PC-3 (cell line): ENCODE data around the gene TBC1D5. TPM values are rescaled to one million over a fixed set of nuclear protein-coding genes. Genes with fewer than 3 reads are reported as not detected.

Source experiments
- ATAC-seq: fragments of 200-7000 bp; cut with Tn5 transposase; 2 replicates; pipeline ENCODE4 v1.9.1; 2020; ENCODE audit warnings: mild to moderate bottlenecking, moderate library complexity
- BruUV-seq: library from RNA; stranded (reverse); fragments of 400-500 nt; replicated peaks from 2 replicates; lab custom pipeline; 2021; lab: Mats Ljungman, UMichigan
- CTCF ChIA-PET: fragments of 300-600 bp; sonication (Branson Sonifier 250); formaldehyde crosslinking; loops from one replicate; lab custom pipeline; 2022; ENCODE audit warnings: antibody characterized with exemption; lab: Charles Lee
- POLR2A ChIA-PET: fragments of 300-600 bp; sonication (Branson Sonifier 250); formaldehyde crosslinking; loops from one replicate; lab custom pipeline; 2022; ENCODE audit warnings: antibody characterized with exemption; ENCODE audit not compliant: unreplicated experiment; lab: Charles Lee
- DNase-seq: peaks from one replicate; pipeline ENCODE4 v3.0.0-alpha.2; 2015
- H2AFZ ChIP-seq: fragments of 300-600 bp; sonication (generic); 2 replicates; pipeline ENCODE4 v1.6.0; 2016; ENCODE audit warnings: antibody characterized with exemption, low read length
- H3F3A ChIP-seq: fragments of 300-600 bp; sonication (generic); one replicate; pipeline ENCODE4 v1.6.0; 2017; ENCODE audit warnings: antibody characterized with exemption, low read length, control low read depth, mild to moderate bottlenecking; ENCODE audit not compliant: unreplicated experiment
- H3K27ac ChIP-seq: fragments of 300-600 bp; sonication (generic); 2 replicates; pipeline ENCODE4 v1.5.1; 2016; ENCODE audit warnings: mild to moderate bottlenecking, low read length
- H3K27me3 ChIP-seq: fragments of 300-600 bp; sonication (generic); 2 replicates; pipeline ENCODE4 v1.6.1; 2016; ENCODE audit warnings: low read length, mixed read lengths
- H3K36me3 ChIP-seq: fragments of 300-600 bp; sonication (generic); 2 replicates; pipeline ENCODE4 v1.6.1; 2016; ENCODE audit warnings: low read depth, mixed run types, low read length, mixed read lengths
- H3K4me1 ChIP-seq: fragments of 300-600 bp; sonication (generic); 2 replicates; pipeline ENCODE4 v1.5.1; 2016; ENCODE audit warnings: low read length; ENCODE audit not compliant: insufficient read depth
- H3K4me2 ChIP-seq: fragments of 300-600 bp; sonication (generic); 2 replicates; pipeline ENCODE4 v1.6.0; 2016; ENCODE audit warnings: low read length
- H3K4me3 ChIP-seq: fragments of 300-600 bp; sonication (generic); 2 replicates; pipeline ENCODE4 v1.5.1; 2016; ENCODE audit warnings: mild to moderate bottlenecking, low read length, mixed read lengths
- H3K79me2 ChIP-seq: fragments of 300-600 bp; sonication (generic); 2 replicates; pipeline ENCODE4 v1.6.1; 2017; ENCODE audit warnings: low read length, mixed read lengths
- H3K9ac ChIP-seq: fragments of 300-600 bp; sonication (generic); 2 replicates; pipeline ENCODE4 v1.6.0; 2016; ENCODE audit warnings: mild to moderate bottlenecking, low read length
- H3K9me2 ChIP-seq: fragments of 300-600 bp; sonication (generic); replicated peaks from 2 replicates; pipeline ENCODE4 v1.6.1; 2016; ENCODE audit warnings: mixed run types, low read length, mixed read lengths
- H3K9me3 ChIP-seq: fragments of 300-600 bp; sonication (generic); 2 replicates; pipeline ENCODE4 v1.6.1; 2016; ENCODE audit warnings: low read length, mixed read lengths
- H4K20me1 ChIP-seq: fragments of 300-600 bp; sonication (generic); 2 replicates; pipeline ENCODE4 v1.6.1; 2016; ENCODE audit warnings: low read length, mixed read lengths
- CTCF ChIP-seq: fragments of 300-600 bp; sonication (generic); conservative IDR thresholded peaks from 2 replicates; pipeline ENCODE4 v1.5.1; 2017; ENCODE audit warnings: antibody characterized with exemption, low read depth, mild to moderate bottlenecking, low read length
- EZH2 ChIP-seq: fragments of 300-600 bp; sonication (generic); IDR thresholded peaks from one replicate; pipeline ENCODE4 v1.6.1; 2017; ENCODE audit warnings: antibody characterized with exemption, mild to moderate bottlenecking, low read length; ENCODE audit not compliant: unreplicated experiment
- EZH2phosphoT487 ChIP-seq: fragments of 300-600 bp; sonication (generic); IDR thresholded peaks from 2 replicates; pipeline ENCODE4 v1.6.1; 2018; ENCODE audit warnings: mild to moderate bottlenecking, antibody characterized with exemption, low read length, borderline replicate concordance
- intact Hi-C: fragments of 100-400 bp; cut with micrococcal nuclease; formaldehyde crosslinking; loops from 2 replicates; pipeline ENCODE4 v1.9.0; 2023
- total RNA-seq: library from RNA; depleted of rRNA; stranded (reverse); fragments of >200 nt; gene quantifications from 2 replicates; pipeline ENCODE4 v1.2.3, GENCODE V29; 2014

Gene TBC1D5
- total RNA-seq, 1 experiment from 2014 or later, result 54.5 TPM

- intact Hi-C loops, result no loop called here
- TF ChIP-seq CTCF, result no peak
- no peak for TF ChIP-seq EZH2phosphoT487
- TF ChIP-seq EZH2, result no peak
- POLR2A ChIA-PET, result interaction anchor here (0.6 to 0.7 kb wide), 2 partner anchors 11 to 699 kb away, joined by 4 to 5 read pairs; no protein-coding TSS in a partner anchor
- Histone ChIP-seq H3K4me3 (no peak overlapping the region), H3K27ac (no peak overlapping the region), H3K36me3 (no peaks in the 10 kb centered on the region), H3K9ac (no peak overlapping the region), H3K9me2 (no peaks in the 10 kb centered on the region), H3K4me2 (no peak overlapping the region), H3F3A (no peaks in the 10 kb centered on the region), H3K9me3 (no peaks in the 10 kb centered on the region), H3K79me2 (no peaks in the 10 kb centered on the region), H2AFZ (no peak overlapping the region), H3K4me1 (no peaks in the 10 kb centered on the region), H3K27me3 (no peaks in the 10 kb centered on the region), H4K20me1 (no peaks in the 10 kb centered on the region)
- CTCF ChIA-PET, result no interaction called here
- no peak for ATAC-seq
- no TSS peak for BruUV-seq
- DNase-seq, result no peak
These were observed 455.3 kb downstream of the TBC1D5 start for GRCh38 chr3:17287006-17287689.

- Histone ChIP-seq H3K36me3 (no peaks in the 10 kb centered on the region), H3K4me2 (no peak overlapping the region), H3K4me3 (no peak overlapping the region), H2AFZ (no peak overlapping the region), H3F3A (no peaks in the 10 kb centered on the region), H3K27me3 (no peaks in the 10 kb centered on the region), H3K9me3 (no peaks in the 10 kb centered on the region), H3K27ac (no peak overlapping the region), H3K9me2 (no peaks in the 10 kb centered on the region), H3K79me2 (no peaks in the 10 kb centered on the region), H4K20me1 (no peaks in the 10 kb centered on the region), H3K9ac (no peak overlapping the region), H3K4me1 (no peaks in the 10 kb centered on the region)
- TF ChIP-seq CTCF (no peak), EZH2 (no peak), EZH2phosphoT487 (no peak)
- CTCF ChIA-PET, result no interaction called here
- intact Hi-C loops, result no loop called here
- DNase-seq, result no peak
- no peak for ATAC-seq
- POLR2A ChIA-PET, result no interaction called here
- BruUV-seq, result no TSS peak
These were observed 464.4 kb downstream of the TBC1D5 start for GRCh38 chr3:17278006-17278405.

- H3F3A ChIP-seq, result no peaks in the 10 kb centered on the region
- H4K20me1 ChIP-seq, result no peaks in the 10 kb centered on the region
- intact Hi-C loops, result no loop called here
- H3K27me3 ChIP-seq, result no peaks in the 10 kb centered on the region
- ChIA-PET CTCF (no interaction called here), POLR2A (no interaction called here)
- no peak overlapping the region for H3K4me2 ChIP-seq
- H3K36me3 ChIP-seq, result no peaks in the 10 kb centered on the region
- H3K27ac ChIP-seq, result no peak overlapping the region
- no peaks in the 10 kb centered on the region for H3K9me2 ChIP-seq
- no peak overlapping the region for H2AFZ ChIP-seq
- no peak overlapping the region for H3K4me3 ChIP-seq
- no peaks in the 10 kb centered on the region for H3K9me3 ChIP-seq
- TF ChIP-seq EZH2 (no peak), EZH2phosphoT487 (no peak), CTCF (no peak)
- H3K9ac ChIP-seq, result no peak overlapping the region
- no TSS peak for BruUV-seq
- no peaks in the 10 kb centered on the region for H3K79me2 ChIP-seq
- ATAC-seq, result no peak
- H3K4me1 ChIP-seq, result no peaks in the 10 kb centered on the region
- no peak for DNase-seq
These were observed 475.6 kb downstream of the TBC1D5 start for GRCh38 chr3:17266846-17267245.
